ENCODE data around the gene GNB1.

Gene GNB1

DNA sequence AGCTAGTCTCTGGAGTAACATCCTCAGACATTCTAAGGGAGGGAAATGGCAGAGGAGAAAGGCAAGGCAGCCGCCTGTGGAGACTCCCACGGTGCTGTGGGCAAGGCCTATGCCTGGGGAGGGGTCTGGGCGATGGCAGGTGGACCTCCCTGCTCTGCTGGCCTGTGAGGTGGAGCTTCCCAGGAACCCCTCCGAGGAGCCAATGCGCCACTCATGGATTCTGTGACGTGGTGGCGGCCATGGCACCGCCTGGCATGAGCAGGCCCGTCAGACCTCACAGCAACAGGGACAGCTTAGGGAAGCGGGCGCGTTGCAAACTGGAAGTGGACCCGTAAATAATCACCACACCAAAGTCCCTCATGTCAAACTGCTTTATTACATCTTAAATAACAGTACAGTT, 106.0 kb downstream of the GNB1 start:
- no peak for DNase-seq (ENCODE audit: low read depth in 2 of 2)

GRCh38 chr1:1783320-1783719, 107.6 kb downstream of the GNB1 start:
- no peak for DNase-seq (ENCODE audit: low read depth in 2 of 2)

DNA sequence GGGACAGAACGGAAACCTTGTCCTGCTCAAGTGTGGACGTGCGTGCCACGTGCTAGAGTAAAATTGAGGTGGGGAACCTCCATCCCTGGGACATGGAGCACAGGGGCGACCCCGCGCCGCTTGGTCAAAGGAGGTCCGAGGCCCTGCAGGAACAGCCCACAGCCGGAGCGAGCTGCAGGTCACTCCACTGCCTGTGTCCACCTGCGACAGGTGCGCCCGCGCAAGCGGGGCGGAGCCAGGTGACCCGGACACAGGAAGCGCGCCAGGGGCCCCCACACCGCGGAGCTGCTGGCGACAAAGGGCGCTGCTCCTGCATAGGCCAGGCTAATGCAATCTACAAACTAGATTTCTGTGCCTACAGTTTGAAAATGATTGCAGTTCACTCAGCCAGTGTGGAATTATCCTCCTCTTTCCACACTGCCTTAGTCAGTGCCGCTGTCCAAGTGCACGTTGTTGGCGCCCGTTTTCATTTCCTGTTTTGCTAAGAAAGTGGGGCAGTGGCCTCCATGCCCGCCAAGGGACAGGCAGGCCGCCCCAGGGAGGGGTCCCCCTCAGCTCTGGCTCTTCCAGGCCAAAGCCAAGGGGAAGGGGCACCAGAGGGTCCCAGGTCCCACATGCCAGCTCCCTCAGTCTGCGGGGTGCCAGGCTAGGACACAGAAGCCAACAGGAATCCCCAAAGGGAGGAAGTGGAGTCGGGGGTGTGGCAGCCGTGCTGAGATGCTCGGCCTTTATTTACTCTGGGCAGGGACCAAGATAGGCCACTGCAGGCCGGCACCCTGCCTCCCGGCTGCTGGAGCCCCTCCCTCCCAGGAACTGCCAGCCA, 108.3 kb downstream of the GNB1 start:
- DNase-seq (ENCODE audit: low read depth in 2 of 2): no peak

GRCh38 chr1:1781526-1781903, 109.4 kb downstream of the GNB1 start:
- DNase-seq (ENCODE audit: low read depth in 2 of 2): no peak

GRCh38 chr1:1780598-1781525, 110.0 kb downstream of the GNB1 start:
- no peak for DNase-seq (ENCODE audit: low read depth in 2 of 2)

- DNase-seq (ENCODE audit: low read depth in 2 of 2): peak; percentile 34
These were observed 110.9 kb downstream of the GNB1 start for GRCh38 chr1:1779691-1780597.

GRCh38 chr1:1779320-1779675, 111.6 kb downstream of the GNB1 start:
- DNase-seq (ENCODE audit: low read depth in 2 of 2): no peak

DNA sequence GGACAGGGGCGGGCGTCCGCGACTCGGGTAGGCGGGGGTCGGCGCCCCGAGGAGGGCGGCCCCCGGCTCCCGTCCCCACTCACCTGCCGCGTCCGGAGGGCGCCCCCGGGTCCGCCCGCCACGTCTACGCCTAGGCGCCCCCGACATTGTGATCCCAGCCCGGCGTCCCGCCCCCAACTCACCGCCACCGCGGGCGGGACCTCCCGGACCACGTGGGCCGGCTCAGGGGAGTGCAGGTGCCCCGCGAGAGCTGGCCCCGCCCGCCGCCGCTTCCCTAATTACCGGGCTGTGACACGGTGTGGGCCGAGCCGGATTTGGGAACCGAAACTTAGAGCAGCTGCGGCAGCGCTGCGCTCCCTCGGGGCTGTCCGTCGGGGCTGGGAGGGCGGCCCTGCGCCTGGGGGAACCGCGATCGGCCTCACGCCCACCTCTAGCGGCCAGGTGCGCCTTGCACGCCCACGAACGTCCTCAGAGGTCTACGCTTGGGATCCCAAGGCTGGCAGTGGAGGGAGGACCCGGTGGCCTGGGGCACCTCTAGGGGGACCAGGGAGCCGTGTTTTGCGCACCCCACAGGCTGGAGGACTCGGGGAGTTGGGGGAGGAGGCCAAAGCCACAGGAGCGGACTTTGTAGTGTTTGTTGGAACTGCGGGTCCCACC, 112.1 kb downstream of the GNB1 start:
- DNase-seq (ENCODE audit: low read depth in 2 of 2): peak; percentile 63 to 68

GRCh38 chr1:1777950-1778662, 112.8 kb downstream of the GNB1 start, which contains the start of gene NADK:
TSS of gene NADK (minus strand) at chr1:1778470. CDS start at chr1:1765406, 13,064 bp downstream.
- DNase-seq (ENCODE audit: low read depth in 2 of 2): peak; percentile 57 to 58

- no peak for DNase-seq (ENCODE audit: low read depth in 2 of 2)
These were observed 113.3 kb downstream of the GNB1 start for GRCh38 chr1:1777583-1777899.

- DNase-seq (ENCODE audit: low read depth in 2 of 2): no peak
These were observed 114.0 kb downstream of the GNB1 start for GRCh38 chr1:1776672-1777582.

DNA sequence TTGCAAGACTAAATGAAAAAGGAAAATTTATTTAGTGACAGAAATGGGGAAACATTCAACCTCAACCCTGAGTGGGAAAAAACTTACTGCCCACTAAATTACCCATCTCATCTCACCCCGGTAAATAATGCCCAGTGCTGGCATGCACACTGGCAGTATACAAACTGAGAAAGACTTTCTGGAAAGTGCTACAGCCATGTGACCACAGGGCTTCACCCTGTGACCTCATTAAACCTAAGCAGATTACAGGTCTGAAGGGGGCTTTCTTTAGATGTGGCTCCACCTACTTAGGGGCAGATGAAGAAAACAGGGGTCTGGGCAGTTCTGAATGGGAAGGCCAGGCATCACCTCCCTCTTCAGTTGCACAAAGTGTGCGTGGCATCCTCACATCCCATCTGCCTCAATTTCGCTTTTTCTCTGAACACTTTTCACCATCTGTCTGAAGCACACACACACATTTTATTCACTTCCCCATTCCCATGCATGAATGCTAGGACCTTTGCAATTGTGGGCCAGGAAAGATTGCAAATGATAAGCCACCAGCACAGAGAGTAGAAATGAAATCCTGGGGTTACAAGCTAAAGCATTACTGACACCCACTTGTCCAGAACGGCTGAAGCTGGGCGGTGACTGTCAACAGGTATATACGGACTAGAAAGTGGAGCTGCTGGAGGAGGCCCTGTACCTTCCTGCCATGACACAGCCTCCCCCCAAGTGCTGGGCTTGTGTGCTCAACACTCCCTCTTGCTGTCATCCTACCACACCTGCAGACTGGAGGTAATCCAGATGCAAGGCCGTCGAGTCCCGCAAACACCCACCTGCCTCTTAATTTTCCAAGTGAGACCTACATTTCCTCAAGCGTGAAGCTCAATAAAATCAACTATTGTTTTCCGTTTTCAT, 115.3 kb downstream of the GNB1 start:
- DNase-seq (ENCODE audit: low read depth in 2 of 2): no peak

GRCh38 chr1:1773874-1774273, 117.0 kb downstream of the GNB1 start:
- DNase-seq (ENCODE audit: low read depth in 2 of 2): no peak

DNA sequence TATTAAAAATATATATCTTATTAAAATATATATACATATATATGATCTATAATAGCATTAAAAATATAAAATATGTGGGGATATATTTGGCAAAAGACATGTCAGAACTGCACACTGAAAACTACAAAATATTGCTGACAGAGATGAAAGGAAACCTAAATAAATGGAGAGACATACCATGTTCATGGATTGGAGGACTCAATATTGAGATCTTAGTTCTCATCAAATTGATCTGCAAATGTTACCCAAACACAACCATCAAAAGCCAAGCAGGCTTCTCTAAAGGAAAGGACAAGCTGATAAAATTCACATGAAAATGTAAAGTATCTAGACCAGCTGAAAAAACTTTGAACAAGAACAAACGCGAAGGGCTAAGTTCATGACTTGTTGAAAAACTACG, 119.8 kb downstream of the GNB1 start:
- no peak for DNase-seq (ENCODE audit: low read depth in 2 of 2)

- DNase-seq (ENCODE audit: low read depth in 2 of 2): no peak
These were observed 120.8 kb downstream of the GNB1 start for GRCh38 chr1:1770102-1770501.

DNA sequence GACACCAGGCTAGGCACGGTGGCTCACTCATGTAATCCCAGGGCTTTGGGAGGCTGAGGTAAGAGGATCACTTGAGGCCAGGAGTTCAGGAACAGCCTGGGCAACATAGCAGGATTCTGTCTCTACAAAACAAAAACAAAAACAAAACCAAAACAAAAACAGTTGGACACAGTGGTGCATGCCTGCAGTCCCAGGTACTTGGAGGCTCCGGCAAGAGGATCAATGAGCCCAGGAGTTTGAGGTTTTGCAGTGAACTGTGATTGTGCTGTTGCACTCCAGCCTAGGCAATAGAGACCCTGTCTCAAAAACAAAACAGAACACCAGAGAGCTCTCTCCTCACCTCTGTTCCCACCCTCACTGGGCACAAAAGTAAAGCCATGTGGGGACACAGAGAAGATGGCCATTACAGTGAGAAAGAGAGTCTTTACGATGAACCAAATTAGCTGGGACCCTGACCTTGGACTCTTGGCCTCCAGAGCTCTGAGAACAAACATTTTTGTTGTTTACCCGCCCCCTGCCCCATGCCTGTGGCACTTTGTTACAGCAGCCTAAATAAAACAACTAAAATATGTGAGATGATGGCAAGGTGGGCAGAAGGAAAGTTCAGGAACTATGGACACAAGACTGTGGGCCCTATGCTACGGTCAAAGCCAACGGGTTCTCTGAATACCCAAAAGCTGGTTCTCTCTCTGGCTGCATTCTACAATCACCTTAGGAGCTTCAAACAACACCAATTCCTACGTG, 122.5 kb downstream of the GNB1 start:
- no peak for DNase-seq (ENCODE audit: low read depth in 2 of 2)

- no peak for DNase-seq (ENCODE audit: low read depth in 2 of 2)
These were observed 125.9 kb downstream of the GNB1 start for GRCh38 chr1:1764876-1765470.
